IPS DF 19.7 (cell line): Measurements from ENCODE around the gene GSX2.
"Not testable (repeated sequence)": the region's sequence is repeated elsewhere in the genome, so short reads cannot be mapped to it uniquely, and the experiment has no call there.

Source experiments
- DNase-seq: peaks from one replicate; pipeline ENCODE4 v3.0.0-alpha.2; 2013; ENCODE audit warnings: low read depth, low spot score

The GSX2 gene

GRCh38 chr4:54103190-54103574, 3.2 kb downstream of the GSX2 start:
- DNase-seq: no peak

DNA sequence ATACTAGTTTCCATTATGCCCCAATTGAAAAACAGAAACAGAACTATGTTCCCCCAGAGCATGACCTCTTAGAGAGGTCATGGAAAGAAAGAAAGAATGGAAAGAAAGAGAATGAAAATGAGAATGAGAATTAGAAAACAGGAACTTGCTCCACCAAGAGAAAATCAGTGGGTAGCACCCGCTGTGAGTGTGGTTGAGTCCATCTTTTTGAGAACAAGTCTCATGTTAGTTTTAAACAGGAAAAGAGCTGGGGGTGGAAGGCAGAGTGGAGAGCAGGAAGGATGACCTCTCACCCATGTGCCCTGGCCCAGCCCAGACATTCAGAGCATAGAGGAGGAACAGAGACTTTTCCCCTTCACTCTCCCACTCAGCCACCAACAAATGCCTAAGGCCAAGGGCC, 4.9 kb downstream of the GSX2 start:
- no peak for DNase-seq

- DNase-seq: no peak
Measured at GRCh38 chr4:54107951-54108748, 8.2 kb downstream of the GSX2 start.

DNA sequence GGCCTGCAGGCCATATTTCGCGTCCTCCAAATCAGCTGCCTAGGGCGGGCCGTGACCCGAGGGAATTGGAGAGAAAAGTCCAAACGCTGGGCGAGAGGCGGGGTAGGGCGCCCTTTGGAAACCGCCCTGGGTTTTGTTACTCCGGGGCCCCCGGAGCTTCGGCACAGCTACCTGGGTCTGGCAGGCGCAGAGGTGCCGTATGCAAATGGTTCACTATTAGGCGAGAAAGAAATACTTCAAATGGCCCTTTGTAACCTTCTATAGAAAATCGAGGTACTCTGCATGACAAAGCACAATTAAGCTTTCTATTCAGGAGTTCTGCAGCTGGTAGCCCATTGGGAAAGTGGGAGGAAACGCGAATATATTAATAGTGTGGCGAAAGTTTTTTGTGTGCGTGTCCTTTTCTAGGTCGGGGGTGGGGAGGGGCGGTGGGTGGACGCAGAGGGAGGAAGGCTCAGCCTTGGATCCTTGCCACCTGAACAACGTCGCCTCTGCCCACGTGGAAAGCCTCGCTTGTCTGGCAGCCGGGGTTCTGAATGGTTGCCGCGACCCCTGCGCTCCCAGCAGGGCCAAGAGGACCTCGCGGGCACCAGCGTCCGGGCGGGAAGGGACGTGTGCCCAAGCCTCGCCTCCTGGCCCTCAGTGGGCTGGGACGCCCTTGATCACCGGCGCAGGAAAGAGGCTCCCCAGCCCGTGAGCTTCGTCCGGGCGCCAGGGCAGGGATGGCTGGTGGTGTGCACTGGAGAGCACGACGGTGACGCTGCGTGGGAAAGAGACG, 9.5 kb downstream of the GSX2 start:
- no peak for DNase-seq

- DNase-seq: no peak
Measured at GRCh38 chr4:54110019-54110416, 10.1 kb downstream of the GSX2 start.

- DNase-seq: not testable (repeated sequence)
Measured at GRCh38 chr4:54113206-54113605, 13.2 kb downstream of the GSX2 start.

GRCh38 chr4:54116246-54116645, 16.3 kb downstream of the GSX2 start:
- not testable (repeated sequence) for DNase-seq

DNA sequence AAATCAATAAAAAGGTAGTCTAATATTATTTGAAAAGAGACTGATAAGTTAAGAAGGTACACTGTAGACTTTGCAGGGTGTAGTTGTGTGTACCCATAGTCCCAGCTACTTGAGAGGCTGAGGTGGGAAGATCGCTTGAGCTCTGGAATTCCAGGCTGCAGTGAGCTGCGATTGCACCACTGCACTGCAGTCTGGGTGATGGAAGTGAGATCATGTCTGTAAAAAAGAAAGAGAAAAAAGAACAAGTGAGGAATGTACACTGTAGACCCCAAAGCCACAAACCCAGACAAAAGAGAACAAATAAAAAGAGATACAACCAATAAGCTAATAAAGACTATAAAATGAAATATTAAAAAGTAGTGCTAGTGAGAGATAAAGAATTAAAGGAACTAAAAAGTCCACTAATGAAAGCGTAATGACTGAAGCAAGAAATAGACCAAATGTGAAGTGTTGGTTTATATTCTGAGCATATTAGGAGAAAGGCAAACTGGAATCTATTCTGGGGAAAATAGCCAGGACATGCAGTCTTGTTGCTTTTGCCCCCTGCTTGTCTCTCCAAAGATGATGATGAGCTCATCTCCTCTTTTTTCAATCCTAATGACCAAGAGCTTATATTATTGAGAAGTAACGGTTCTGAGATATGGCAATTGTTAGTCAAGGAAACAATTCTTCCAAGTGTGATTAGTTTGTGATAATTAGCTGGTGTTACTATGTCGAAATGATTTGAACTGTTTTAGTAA, 19.1 kb downstream of the GSX2 start:
- DNase-seq: no peak

DNA sequence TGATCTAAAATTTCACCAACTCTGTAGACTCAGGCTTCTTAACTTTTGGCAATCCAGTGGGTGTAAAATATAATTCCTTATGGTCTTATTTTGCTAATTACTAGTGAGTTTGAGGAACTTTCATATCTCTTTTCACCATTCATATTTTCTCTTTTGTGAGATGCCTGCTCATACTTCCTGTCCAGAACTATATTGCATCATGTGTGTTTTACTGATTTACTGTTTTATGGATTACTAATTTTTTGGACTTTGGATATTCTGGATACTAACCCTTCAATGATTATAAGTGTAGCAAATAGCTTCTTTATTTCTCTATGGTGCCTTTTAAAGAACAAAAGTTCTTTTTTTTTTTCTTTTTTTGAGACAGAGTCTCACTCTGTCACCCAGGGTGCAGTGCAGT, 20.6 kb downstream of the GSX2 start:
- no peak for DNase-seq

DNA sequence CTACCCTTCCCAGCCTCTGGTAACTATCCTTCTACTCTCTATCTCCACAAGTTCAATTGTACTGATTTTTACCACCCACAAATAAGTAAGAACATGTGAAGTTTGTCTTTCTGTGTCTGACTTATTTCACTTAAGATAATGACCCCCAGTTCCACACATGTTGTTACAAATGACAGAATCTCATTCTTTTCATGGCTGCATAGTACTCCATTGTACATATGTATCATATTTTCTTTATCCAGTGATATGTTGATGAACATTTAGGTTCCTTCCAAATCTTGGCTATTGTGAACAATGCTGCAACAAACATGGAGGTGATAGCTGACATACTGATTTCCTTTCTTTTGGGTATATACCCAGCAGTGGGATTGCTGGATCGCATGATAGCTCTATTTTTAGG, 27.7 kb downstream of the GSX2 start:
- DNase-seq: no peak

DNA sequence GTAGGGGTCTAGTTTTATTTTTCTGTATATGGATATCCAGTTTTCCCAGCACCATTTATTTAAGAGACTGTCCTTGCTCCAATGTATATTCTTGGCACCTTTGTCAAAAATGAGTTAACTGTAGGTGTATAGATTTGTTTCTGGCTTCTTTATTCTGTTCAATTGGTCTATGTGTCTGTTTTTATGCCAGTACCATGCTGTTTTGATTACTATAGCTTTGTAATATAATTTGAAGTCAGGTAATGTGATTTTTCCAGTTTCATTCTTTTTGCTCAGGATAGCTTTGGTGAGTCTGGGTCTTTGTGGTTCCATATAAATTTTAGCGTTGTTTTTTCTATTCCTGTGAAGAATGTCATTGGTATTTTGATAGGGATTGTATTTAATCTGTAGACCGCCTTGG, 28.7 kb downstream of the GSX2 start:
- DNase-seq: not testable (repeated sequence)

DNA sequence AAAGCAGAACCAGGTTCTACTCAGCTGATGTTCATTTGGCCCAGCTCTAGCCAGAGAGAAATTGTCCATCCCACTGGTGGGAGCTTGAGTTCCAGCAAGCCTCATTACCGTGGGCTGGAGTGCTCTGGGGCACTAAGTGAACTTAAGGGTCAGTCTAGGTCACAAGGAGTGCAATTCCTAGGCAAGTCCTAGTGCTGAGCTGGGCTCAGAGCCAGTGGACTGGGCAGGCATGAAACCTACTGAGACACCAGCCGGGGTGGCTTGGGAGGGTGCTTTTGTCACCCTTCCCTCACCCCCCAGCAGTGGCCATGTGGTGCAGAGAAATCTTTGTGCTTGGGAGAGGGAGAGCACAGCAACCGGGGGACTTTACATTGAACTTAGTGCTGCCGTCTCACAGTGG, 39.4 kb downstream of the GSX2 start:
- no peak for DNase-seq

GRCh38 chr4:54140287-54140686, 40.3 kb downstream of the GSX2 start:
- DNase-seq: no peak

- no peak for DNase-seq
Measured at GRCh38 chr4:54144199-54144598, 44.2 kb downstream of the GSX2 start.

GRCh38 chr4:54144661-54145171, 44.8 kb downstream of the GSX2 start:
- DNase-seq: no peak

- DNase-seq: no peak
Measured at GRCh38 chr4:54146139-54146538, 46.2 kb downstream of the GSX2 start.

DNA sequence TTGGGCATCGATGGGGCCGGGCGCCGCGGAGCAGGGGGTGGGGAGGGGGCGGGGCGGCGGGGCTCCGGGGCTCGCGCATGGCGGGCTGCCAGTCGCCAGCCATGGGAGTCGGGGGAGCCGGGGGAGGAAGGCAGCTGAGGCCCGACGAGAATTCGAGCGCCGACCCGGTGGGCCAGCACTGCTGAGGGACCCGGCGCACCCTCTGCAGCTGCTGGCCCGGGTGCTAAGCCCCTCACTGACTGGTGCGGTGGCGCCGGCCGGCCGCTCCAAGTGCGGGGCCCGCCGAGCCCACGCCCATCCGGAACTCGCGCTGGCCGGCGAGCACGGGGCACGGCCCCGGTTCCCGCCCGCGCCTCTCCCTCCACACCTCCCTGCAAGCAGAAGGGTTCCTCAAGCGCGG, 49.4 kb downstream of the GSX2 start:
- DNase-seq: no peak
